Activated naive CD4-positive, alpha-beta T cell treated with anti-CD3 and anti-CD28 coated beads, Interleukin-2, amount 50 U/mL, for 16 hours (primary cell): Measurements from ENCODE around the gene TTYH3.
A peak's percentile ranks its signal among the peaks of the same experiment; 100 is the strongest.
"Not testable (repeated sequence)": the region's sequence is repeated elsewhere in the genome, so short reads cannot be mapped to it uniquely, and the experiment has no call there.

Source experiments
- DNase-seq: peaks from one replicate; pipeline ENCODE4 v3.0.0-alpha.2; 2020

Gene TTYH3

DNA sequence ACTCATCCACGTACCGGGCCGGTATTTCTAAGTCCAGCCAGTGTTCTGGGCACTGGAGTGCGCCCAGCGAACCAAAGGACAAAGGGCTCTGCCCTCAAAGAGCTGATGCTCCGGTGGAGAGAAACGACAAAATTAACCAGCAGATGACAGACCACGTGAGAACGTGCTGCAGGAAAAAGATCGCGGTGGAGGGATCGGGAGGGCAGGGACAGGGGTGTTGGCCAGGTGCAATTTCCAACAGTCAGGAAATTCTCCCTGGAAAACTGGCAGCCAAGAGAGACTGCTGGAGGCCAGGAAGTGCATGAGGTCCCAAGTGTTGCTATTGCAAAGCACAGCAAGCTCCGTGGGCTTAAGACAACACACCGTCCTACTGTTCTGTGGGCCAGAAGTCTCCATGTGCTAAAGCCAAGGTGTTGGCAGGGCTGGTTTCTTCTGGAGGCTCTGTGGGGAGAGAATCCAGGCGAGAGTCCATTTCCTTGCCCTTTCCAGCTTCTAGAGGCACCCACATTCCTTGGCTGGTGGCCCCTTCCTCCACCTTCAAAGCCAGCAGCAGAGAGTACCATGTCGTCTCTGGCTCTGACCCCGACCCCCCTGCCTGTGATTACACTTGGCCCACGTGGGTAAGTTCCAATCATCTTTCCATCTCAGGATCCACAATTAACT, 34.9 kb downstream of the TTYH3 start:
- no peak for DNase-seq

DNA sequence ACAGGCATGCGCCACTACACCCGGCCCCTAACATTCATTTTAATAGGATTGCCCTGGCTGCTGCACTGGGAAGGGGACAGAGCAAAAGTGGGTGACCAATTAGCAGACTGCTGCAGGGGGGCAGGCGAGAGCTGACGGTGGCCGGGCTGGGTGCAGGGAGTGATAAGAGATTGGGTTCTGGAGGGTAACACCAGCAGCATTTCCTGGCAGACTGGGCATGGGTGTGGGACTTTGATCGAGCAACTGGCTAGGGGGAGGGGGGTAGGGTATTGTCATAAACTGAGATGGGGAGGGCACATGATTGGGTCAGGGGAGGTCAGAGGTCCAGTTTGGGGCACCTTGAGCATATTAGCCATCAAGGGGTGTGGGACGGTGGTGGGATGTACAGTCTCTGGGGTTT, 36.1 kb downstream of the TTYH3 start:
- DNase-seq = no peak

DNA sequence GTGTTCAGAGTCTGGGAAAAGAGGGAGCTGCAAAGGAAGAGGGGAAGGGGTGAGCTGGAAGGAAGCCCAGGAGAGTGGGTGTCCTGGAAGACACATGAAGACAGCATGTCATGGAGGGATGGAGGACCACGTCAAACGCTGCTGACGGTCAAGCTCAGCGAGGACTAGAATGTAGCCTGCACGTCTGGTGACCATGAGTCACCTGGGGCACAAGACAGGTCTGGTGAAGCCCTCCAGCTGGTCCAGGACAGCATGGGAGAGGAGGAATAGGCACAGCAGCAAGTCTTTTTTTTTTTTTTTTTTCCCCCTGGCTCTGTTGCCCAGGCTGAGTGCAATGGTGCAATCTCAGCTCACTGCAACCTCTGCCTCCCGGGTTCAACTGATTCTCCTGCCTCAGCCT, 36.6 kb downstream of the TTYH3 start:
- no peak for DNase-seq

DNA sequence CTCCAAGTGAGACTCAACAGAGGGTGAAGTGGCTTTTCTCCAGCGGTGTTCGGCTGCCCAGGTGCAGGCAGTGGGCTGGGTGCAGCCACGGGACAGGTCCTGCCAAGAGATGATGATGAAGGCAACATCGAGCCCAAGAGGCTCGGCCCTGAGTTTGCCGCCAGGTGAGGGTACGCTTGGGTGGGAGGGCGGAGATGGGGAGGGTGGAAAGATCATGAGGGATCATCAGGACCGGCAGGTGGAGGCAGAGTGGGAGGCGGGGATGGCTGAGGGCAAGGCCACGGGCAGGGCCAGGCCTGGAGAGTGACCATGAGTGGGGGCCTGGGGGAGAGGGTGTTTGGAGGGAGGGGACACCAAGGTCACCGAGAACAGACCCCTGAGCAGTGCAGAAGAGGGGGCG, 38.4 kb downstream of the TTYH3 start:
- no peak for DNase-seq

DNA sequence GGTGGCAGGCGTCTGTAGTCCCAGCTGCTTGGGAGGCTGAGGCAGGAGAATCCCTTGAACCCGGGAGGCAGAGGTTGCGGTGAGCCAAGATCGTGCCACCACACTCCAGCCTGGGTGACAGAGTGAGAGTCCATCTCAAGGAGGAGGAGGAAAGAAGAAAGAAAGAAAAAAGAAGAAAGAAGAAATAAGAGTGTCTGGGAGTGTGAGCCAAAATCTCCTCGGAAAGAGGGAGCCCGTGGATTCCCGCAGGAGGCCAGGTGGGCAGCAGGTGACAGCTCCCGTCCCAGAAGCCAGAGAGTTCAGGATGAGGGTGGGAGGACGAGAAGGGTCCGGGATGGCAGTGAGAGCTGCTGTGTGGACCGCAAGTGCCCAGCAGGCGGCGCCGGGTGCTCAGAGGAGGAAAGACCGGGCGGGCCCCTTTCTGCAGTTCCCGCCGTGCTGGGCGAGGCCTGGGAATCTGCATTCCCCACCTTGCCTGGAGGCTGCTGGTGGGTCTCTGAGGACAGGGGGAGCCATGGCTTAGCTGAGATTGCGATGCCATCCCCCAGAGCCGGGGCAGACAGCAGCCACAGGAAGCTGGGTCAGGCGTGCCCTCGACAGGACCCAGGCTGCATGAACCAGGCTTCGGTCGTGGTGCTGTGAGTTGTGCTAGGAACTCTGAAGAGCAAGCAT, 39.1 kb downstream of the TTYH3 start:
- DNase-seq = peak; percentile 70

DNA sequence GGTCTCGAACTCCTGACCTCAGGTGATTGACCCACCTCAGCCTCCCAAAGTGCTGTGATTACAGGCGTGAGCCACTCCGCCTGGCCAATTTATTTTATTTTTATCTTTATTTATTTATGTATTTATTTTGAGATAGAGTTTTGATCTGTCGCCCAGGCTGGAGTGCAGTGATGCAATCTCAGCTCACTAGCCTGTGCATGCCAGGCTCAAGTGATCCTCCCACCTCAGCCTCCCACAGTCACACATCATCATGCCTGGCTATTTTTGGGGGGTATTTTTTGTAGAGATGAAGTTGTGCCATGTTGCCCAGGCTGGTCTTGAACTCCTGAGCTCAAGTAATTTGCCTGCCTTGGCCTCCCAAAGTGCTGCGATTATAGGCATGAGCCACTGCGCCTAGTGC, 41.4 kb downstream of the TTYH3 start:
- not testable (repeated sequence) for DNase-seq

DNA sequence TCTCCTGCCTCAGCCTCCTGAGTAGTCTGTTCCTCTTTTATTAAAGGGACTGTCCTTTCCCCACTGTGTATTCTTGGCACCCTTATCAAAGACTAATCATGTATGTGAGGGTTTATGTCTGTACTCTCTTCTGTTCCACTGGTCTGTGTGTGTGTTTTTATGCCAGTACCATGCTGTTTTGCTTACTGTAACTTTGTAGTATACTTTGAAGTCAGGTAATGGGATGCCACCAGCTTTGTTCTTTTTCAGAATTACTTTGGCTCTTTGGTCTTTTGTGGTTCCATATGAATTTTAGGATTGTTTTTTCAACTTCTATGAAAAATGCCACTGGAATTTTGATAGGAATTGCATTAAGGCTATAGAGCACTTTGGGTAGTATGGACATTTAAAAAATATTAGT, 42.1 kb downstream of the TTYH3 start:
- DNase-seq = no peak

DNA sequence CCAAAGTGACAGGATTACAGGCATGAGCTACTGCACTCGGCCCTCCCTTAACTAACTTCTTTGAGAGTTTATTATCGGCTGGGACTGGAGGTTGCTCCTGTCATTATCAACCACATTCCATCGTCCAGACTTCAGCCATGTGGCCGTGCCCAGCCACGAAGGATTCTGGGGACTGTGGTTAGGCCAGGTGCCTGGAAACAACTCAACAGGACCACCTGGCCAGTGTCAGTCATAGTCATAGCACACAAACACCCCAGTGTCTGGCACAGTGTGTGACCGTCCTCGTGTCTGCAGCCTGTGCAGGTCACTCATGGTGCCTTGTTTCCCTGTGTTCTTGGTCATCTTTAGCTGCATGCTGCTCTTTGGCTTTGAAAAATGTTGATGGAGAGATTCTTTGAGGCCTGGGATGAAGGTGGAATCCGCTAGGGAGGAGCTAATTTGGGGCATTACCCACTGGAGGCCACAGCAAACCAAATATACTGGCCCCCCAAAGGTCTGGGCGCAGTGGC, 43.5 kb downstream of the TTYH3 start:
- DNase-seq = no peak

DNA sequence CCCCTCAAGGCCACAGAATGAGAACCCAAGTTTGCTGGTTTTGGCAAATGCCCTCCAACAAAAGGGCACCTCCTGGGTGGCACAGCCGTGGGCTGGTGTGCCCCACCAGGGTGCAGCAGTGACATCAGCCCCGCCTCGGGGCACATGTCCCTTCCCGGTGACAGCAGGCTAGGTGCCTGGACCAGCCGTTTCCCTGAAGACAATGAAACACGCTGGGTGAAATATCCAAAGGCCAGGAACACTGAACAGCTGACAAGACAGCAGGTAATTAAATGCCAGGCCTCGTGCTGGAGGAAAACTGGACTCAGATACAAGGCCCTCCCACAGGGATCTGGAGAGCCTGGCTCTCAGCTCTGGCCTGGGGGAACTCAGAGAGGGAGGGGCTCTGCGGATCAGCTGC, 44.8 kb downstream of the TTYH3 start:
- not testable (repeated sequence) for DNase-seq

DNA sequence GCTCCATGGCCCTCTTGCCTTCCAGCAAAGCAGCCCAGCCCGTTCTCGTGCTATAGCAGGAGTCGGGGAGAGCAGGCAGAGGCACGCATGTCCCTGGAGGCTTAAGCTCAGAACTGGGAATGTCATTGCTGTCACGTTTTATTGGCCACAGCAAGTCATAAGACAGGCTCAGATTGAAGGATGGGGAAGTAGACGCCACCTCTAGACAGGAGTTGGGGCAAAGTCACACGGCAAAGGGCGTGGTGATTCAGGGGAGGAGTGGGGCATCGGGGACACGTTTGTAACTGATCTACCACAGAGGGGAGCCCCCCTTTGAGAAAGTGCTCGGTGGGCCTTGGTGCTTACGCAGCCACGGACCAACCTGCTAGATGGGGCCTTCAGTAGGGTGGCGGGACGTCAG, 46.7 kb downstream of the TTYH3 start:
- DNase-seq = not testable (repeated sequence)

DNA sequence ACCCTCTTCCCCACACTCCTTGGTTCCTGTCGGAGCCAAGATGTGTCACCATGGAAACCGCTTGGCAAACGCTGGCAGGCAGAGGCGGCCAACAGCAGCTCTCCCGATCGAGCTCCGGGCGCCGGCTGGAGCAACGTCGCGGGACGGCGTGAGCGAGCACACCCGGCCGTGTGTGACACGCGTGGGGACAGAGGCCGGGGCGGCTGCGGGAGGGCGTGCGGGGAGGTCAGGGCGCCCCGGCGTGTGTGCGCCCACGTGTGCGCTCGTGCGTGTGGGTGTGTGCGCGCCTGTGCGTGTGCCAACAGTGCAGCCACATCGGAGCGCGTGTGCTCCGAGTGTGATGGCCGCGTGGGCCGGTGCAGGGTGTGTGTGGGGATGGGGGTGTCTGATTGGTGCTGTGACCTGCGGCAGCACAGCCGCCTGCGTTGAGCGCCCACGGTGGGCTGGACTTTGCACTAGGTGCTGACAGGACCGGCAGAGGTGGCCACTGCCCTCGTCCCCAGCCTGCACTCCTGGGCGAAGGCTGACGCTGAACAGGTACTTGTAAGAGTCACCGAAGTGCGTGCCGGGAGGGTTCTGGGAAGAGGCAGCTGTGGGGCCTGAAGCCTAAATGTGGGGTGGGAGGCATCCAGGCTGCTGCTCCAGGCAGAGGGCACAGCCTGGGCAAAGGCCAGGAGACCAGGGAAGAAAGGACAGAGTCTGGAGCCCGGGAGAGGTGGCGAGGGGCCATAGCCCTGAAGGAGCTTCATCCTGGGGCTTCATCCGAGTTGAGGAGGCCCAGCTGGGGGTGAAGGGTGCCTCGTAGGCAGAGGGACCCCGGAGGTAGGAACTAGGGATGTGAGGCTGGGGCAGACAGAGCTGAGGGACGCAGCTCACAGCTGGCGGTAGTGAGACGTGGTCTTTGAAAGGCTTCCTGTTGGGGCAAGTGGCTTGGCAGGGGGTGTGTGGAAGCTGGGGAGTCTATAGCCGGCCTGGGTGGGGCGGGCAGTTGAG, 47.6 kb downstream of the TTYH3 start:
- DNase-seq = not testable (repeated sequence)

DNA sequence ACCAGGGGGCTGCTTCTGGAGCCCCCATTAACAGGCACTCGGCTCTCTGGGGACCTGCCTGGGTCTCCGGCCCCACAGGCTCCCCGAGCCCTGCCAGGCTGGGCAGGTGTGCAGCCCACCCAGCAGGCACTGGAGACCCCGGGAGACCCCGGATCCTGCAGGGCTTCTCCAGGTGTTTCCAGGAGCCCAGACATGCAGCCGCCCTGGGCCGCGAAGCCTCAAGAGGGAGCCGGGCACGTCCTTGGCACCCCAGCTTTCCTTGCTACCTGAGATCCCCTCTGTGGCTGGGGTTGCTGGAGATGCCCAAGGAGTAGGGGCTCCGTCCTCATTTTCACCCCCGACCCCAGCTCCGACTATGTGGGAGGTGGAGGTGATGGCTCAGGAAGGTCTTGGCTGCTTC, 48.5 kb downstream of the TTYH3 start:
- DNase-seq = no peak

DNA sequence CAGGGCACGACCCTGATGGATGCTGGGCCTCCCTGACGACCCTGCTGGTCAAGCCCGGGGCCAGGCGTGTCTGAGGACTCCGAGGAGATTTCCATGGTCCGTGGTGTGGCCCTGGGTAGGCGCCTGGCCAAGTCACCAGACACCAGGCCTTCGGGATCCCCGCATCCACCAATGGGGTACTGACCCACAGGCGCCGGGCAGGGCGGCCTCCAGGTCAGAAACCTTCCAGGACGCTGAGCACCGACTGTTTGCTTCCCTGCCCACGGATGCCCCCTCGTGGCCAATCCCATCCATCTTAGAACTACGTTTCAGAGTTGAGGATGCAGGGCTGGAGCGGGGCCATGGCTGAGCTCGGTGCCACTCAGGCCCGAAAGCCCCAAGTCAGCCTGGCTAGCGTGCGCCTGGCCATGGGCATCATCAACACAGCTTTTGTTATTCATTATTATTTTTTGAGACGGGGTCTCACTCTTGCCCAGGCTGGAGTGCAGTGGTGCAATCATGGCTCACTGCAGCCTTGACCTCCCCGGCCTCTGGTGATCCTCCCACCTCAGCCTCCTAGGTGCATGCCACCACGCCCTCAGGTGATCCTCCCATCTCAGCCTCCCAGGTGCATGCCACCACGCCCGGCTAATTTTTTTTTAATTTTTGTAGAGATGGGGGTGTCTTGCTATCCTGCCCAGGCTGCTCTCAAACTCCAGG, 49.2 kb downstream of the TTYH3 start:
- DNase-seq = peak; percentile 52

DNA sequence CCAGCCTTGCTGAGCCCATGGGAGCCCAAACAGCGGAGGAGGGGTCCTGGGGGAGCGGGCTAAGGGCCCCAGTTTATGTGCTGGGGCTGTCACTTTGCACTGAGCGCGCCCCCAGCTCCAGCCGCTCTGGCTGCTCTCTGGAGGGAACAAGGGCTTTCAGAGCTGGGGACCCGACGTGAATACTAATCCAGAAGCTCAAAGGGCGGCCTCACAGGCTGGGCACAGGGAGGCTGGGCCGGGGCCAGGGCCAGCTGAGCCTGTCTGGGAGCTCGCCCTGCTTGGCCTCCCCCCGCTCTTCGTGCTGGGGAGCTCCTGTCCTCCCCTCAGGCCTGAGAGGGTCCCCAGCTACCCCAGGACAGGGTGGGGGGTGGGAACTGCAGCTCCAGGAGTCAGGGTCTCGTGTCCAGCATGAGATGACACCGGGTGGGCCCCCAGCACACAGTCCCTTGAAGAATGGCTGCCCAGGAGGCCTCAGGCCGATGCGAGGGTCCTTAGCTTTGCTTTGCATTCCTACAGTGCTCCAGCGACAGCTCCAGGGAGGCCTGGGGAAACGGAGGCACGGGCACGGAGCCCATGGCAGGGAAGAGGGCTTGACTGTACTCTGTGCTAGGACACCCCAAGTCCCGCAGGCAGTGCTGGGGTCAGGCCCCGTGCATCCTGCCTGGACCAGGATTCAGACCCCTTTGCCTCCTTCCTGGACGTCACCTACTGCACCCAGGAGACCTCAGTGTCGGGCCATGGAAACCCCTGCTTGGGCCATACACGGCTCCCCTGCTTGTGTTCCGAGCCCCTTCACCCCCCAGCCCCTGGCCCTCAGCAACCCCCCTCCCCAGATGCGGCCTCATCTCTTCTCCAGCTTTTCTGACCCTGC, 50.4 kb downstream of the TTYH3 start:
- no peak for DNase-seq

DNA sequence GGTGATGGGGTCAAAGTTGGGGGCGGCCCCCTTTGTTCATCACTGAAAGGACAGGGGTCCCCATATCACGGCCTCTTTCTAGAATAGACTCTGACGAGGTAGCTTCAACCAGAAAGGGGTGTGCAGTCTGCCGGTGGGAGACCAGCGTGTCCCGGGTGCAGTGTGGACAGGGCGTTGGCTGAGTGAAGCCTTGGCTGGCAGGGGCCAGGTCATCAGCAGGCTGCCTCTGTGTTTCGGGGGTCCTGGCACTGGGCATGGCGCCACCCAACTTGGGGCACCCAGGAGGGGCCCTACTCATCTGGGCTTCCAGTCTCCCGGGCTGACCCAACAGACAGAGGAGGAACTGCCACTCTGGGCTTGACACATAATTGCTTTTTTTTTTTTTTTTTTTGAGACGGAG, 52.7 kb downstream of the TTYH3 start:
- no peak for DNase-seq

DNA sequence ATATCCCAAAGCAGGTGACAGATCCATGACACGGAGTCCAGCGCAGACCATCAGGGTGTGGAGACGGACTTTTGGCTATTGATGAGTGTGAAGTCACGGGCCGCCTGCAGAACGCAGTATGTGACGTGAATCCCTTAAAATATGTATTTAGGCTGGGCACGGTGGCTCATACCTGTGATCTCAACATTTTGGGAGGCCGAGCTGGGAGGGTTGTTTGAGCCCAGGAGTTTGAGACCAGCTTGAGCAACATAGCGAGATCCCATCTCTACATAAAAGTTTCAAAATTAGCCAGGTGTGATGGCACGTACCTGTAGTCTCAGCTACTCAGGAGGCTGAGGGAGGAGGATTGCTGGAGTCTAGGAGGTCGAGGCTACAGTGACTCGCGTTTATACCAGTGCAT, 54.3 kb downstream of the TTYH3 start:
- no peak for DNase-seq

DNA sequence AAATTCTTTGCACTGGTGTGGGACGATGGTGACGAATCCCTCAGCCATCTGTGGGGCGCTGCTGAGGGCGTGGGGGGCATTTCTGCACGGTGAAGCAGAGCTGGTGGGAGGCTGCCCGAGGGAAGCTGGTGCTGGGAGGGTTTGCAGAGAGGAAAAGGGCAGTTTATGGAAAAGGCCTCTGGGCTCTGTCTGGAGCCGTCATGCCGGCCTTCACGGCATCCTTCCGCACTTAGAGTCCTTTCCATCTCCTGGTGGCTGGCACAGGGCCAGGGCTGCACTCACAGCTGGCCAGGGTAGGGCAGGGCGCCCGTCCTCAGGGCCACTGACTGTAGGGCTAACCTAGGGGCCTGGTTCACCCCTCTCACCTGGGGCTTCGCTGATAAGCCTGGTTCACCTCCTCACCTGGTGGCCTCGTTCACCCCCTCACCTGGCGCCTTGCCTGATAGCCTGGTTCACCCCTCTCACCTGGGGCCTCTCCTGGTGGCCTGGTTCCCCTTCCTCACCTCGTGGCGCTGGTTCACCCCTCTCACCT, 55.6 kb downstream of the TTYH3 start:
- DNase-seq = no peak

DNA sequence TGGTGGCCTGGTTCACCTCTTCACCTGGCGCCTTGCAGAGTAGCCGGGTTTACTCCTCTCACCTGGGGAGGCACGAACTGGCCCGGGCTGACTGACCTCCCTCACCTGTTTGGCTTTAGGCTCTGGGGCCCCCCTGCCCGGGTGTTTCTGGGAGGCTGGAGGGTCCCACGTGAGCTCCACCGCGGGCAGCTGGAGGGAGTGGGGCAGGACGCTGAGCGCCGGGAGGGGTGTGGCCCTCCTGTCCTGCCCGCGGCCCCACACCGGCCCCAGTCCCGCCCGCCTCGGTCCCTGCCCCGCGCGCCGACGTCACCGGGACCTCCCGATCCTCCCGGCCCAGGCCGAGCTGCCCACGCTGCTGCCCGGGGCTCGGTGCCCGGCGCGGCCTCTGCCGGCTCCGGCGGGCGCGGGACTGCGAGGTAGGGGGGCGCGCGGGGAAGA, 56.1 kb downstream of the TTYH3 start, which contains the start of gene AMZ1:
AMZ1 (plus strand) TSS at position 322 of the 438 bp plus-strand sequence. CDS start 12,250 bp downstream, outside the sequence.
- no peak for DNase-seq

DNA sequence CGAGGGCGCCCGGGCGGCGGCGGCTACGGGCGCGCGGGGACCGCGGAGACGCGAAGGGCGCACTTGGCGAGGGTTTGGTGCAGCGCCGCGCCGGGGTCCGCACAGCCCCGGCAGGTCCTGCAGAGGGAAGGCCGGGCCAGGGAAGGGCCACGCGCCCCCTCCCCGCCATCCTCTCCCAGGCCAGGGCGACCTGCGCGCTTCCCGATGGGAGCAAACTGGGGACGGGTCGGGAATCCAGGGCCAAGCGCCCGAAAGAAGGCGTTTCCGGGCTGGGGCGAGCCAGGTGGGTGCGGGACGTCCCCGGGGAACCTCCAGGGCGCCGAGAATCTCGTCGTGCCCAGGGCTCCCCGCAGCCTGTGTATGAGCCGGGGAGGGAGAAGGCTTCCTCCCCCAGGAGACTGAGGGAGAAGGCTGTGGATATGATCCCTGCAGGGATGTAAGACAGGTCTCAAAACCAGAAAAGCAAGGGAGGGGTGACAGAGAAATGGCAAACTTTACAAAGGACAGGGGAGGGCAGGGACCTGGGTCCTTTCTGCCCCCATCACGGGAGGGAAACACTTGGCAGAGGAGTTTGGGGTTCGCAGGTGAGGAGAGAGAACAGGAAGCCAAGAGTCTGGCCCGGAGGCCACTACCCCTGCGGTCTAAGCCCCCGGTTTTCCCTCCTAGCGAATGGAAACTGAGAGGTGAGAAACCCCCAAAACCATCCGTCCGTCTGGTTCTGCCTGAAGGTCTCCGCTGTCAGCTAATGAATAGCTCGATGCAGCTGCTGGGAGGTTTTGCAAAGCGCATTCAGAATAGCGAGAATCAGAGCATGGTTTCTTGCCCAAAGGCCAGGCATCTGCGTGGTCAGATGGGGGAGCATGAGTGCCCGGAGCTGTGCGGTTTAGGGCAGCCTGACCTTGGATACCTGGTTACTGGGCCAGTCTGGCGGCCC, 56.9 kb downstream of the TTYH3 start:
- no peak for DNase-seq

DNA sequence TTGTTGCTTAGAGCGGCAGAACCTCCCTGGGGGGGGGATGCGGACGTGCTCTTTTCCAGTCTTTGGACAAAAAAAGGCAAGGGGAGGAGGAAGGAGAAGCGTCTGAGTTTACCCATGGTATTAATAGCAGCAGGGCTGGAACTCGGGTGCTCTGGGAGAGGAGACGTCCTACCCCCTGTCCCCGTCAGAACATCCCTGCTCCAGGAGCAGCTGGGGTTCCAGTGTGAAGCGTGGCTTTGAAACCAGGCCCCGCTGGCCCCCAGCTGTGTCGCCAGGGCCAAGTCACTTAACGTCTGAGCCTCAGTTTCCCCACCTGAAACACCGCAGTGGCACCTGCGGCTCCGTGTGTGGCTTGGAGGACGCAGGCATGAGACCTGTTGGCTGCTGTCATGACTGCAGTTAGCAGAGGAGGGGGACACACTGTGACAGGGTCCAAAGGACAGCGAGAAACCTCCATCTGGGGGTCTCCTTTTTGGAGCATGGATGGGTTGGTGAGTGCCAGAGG, 57.6 kb downstream of the TTYH3 start:
- DNase-seq = no peak
